GM21786 (cell line): ENCODE results near the gene CACNG7.
A peak's percentile ranks its signal among the peaks of the same experiment; 100 is the strongest.

Experiments
- ATAC-seq: cut with Tn5 transposase; IDR thresholded peaks from one replicate; pipeline ENCODE4 v1.9.1; 2021; ENCODE audit not compliant: unreplicated experiment

Gene CACNG7

GRCh38 chr19:53878776-53879139 lies 30.3 kb upstream of the CACNG7 start:
- ATAC-seq, result no peak

GRCh38 chr19:53879140-53880081 lies 29.7 kb upstream of the CACNG7 start:
- peak; percentile 61 for ATAC-seq

GRCh38 chr19:53880711-53881481 lies 28.2 kb upstream of the CACNG7 start:
- ATAC-seq, result no peak

GRCh38 chr19:53881482-53882390 lies 27.3 kb upstream of the CACNG7 start, which contains the start of gene PRKCG:
PRKCG (plus strand) TSS chr19:53882197; CDS start chr19:53882495, 298 bp downstream.
- ATAC-seq, result no peak

- ATAC-seq, result no peak
Observed at GRCh38 chr19:53882391-53883050, 26.6 kb upstream of the CACNG7 start.

GRCh38 chr19:53883231-53883661 lies 25.8 kb upstream of the CACNG7 start:
- ATAC-seq, result no peak

GRCh38 chr19:53883741-53884140 lies 25.3 kb upstream of the CACNG7 start:
- no peak for ATAC-seq

GRCh38 chr19:53884256-53884655 lies 24.8 kb upstream of the CACNG7 start:
- ATAC-seq, result no peak

- ATAC-seq, result no peak
Observed at GRCh38 chr19:53885036-53885435, 24.0 kb upstream of the CACNG7 start.

- ATAC-seq, result no peak
Observed at GRCh38 chr19:53892301-53892980, 16.6 kb upstream of the CACNG7 start.

- no peak for ATAC-seq
Observed at GRCh38 chr19:53892981-53893325, 16.1 kb upstream of the CACNG7 start.

GRCh38 chr19:53894707-53895106 lies 14.4 kb upstream of the CACNG7 start:
- no peak for ATAC-seq

- ATAC-seq, result no peak
Observed at GRCh38 chr19:53896682-53897081, 12.4 kb upstream of the CACNG7 start.

GRCh38 chr19:53897459-53897858 lies 11.6 kb upstream of the CACNG7 start:
- ATAC-seq, result no peak

- ATAC-seq, result no peak
Observed at GRCh38 chr19:53898166-53898565, 10.9 kb upstream of the CACNG7 start.

- ATAC-seq, result no peak
Observed at GRCh38 chr19:53898636-53899341, 10.3 kb upstream of the CACNG7 start.

GRCh38 chr19:53900191-53900860 lies 8.8 kb upstream of the CACNG7 start:
- ATAC-seq, result no peak

- ATAC-seq, result no peak
Observed at GRCh38 chr19:53903055-53903680, 5.9 kb upstream of the CACNG7 start.
